Ovary (tissue), 3 donors: Measurements from ENCODE around the gene IDI1.

ENCODE experiments used
- CTCF ChIP-seq, 3 donors: fragments of 450-650 bp in 2 of 3; fragments of 200-600 bp in 1 of 3; IDR thresholded peaks; one replicate each; pipeline versions ENCODE4 v1.5.1 to v1.8.0; 2016 to 2022; ENCODE audit warnings: antibody characterized with exemption in 3 of 3, mild to moderate bottlenecking in 1 of 3
- POLR2A ChIP-seq: fragments of 450-650 bp; IDR thresholded peaks from one replicate; pipeline ENCODE4 v1.6.1; 2017; ENCODE audit warnings: antibody characterized with exemption, mild to moderate bottlenecking, moderate library complexity
- donor health status: DM: no; HTN: no; CAD: no.

- TF ChIP-seq CTCF (IDR thresholded peaks at IDR 0.05) (no peak), POLR2A (no peak)
Observed at GRCh38 chr10:1063232-1063865, 14.4 kb upstream of the IDI1 start.
